ENCODE data around the gene MARF1.

DNA sequence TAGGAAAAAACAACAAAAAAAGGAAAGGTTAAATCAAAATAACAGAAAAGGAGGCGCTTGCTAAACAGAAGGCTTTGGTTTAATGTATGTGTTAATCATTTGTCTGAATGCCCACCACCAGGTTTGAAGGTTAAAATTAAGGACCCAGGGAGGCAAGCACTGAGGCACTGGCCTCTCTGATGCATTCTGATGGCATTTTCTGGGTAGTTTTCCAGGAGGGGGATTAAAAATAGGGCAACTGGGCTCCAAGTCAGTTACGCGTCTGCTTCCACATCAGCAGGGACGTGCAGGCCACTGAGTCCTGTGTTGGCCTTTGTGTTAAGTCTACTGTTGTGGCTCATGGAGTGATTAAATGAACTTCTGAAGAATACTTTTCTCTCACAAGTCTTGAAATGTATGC, 26.9 kb downstream of the MARF1 start:
- no peak for TF ChIP-seq RFX5 (IDR thresholded peaks at IDR 0.05; ENCODE audit: borderline replicate concordance, low read depth, low read length)
- no peak for TF ChIP-seq POLR2A (IDR thresholded peaks at IDR 0.05; ENCODE audit: control extremely low read depth in 1 of 2, low read depth in 2 of 2, low read length in 2 of 2)
- TF ChIP-seq EZH2 (IDR thresholded peaks at IDR 0.05; ENCODE audit: low read depth, low read length, severe bottlenecking): no peak
- no peak for TF ChIP-seq EP300 (IDR thresholded peaks at IDR 0.05; ENCODE audit: borderline replicate concordance in 1 of 2, low read depth in 2 of 2, low read length in 2 of 2)
- no peak for TF ChIP-seq HDAC6 (IDR thresholded peaks at IDR 0.05; ENCODE audit: low read depth, low read length)
- no peak for TF ChIP-seq NRF1 (IDR thresholded peaks at IDR 0.05; ENCODE audit: low read depth, low read length)
- TF ChIP-seq EGR1 (IDR thresholded peaks at IDR 0.05; ENCODE audit: borderline replicate concordance, low read depth, low read length): no peak
- TF ChIP-seq, protein P1, sequence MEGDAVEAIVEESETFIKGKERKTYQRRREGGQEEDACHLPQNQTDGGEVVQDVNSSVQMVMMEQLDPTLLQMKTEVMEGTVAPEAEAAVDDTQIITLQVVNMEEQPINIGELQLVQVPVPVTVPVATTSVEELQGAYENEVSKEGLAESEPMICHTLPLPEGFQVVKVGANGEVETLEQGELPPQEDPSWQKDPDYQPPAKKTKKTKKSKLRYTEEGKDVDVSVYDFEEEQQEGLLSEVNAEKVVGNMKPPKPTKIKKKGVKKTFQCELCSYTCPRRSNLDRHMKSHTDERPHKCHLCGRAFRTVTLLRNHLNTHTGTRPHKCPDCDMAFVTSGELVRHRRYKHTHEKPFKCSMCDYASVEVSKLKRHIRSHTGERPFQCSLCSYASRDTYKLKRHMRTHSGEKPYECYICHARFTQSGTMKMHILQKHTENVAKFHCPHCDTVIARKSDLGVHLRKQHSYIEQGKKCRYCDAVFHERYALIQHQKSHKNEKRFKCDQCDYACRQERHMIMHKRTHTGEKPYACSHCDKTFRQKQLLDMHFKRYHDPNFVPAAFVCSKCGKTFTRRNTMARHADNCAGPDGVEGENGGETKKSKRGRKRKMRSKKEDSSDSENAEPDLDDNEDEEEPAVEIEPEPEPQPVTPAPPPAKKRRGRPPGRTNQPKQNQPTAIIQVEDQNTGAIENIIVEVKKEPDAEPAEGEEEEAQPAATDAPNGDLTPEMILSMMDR (IDR thresholded peaks at IDR 0.05; ENCODE audit: control extremely low read depth in 1 of 3, insufficient read depth in 1 of 3, low read depth in 1 of 3, low read length in 3 of 3): no peak
- TF ChIP-seq, protein P2, sequence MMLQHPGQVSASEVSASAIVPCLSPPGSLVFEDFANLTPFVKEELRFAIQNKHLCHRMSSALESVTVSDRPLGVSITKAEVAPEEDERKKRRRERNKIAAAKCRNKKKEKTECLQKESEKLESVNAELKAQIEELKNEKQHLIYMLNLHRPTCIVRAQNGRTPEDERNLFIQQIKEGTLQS (IDR thresholded peaks at IDR 0.05; ENCODE audit: insufficient read depth, low read depth, low read length): no peak

All from H1 (cell line).